WERI-Rb-1 (cell line): ENCODE measurements around the gene KMT5C.

Experiments
- DNase-seq: peaks from one replicate; pipeline ENCODE4 v3.0.0-alpha.2; 2020
- H3K27ac ChIP-seq: fragments of 250-450 bp; sonication (Bioruptor Pico); 2 replicates; pipeline ENCODE4 v1.5.1; 2020; ENCODE audit warnings: mild to moderate bottlenecking, moderate library complexity
- H3K27me3 ChIP-seq: fragments of 250-450 bp; sonication (Bioruptor Pico); 2 replicates; pipeline ENCODE4 v1.5.1; 2021; ENCODE audit warnings: mild to moderate bottlenecking, low read depth, moderate library complexity; ENCODE audit not compliant: insufficient read depth, severe bottlenecking
- H3K36me3 ChIP-seq: fragments of 250-450 bp; sonication (Bioruptor Pico); 2 replicates; pipeline ENCODE4 v1.5.1; 2020; ENCODE audit warnings: mild to moderate bottlenecking, moderate library complexity
- H3K4me3 ChIP-seq: 2 replicates; pipeline ENCODE4 v1.5.1; 2011; ENCODE audit warnings: low read depth, mild to moderate bottlenecking, control low read depth, low read length
- H3K9me3 ChIP-seq: fragments of 250-450 bp; sonication (Bioruptor Pico); 2 replicates; pipeline ENCODE4 v1.5.1; 2021; ENCODE audit warnings: mild to moderate bottlenecking, moderate library complexity; ENCODE audit not compliant: severe bottlenecking
- CTCF ChIP-seq: IDR thresholded peaks from 2 replicates; pipeline ENCODE4 v1.5.1; 2011; ENCODE audit warnings: low read depth, mild to moderate bottlenecking, control low read depth, inconsistent platforms, low read length

KMT5C gene

GRCh38 chr19:55305983-55306562, 33.6 kb upstream of the KMT5C start:
- peaks cover 61% of the 10 kb centered on the region for H3K36me3 ChIP-seq
- H3K27ac ChIP-seq = no peak overlapping the region
- H3K9me3 ChIP-seq = no peaks in the 10 kb centered on the region
- no peak for DNase-seq
- no peaks in the 10 kb centered on the region for H3K27me3 ChIP-seq
- no peak for TF ChIP-seq CTCF
- H3K4me3 ChIP-seq = no peak overlapping the region

DNA sequence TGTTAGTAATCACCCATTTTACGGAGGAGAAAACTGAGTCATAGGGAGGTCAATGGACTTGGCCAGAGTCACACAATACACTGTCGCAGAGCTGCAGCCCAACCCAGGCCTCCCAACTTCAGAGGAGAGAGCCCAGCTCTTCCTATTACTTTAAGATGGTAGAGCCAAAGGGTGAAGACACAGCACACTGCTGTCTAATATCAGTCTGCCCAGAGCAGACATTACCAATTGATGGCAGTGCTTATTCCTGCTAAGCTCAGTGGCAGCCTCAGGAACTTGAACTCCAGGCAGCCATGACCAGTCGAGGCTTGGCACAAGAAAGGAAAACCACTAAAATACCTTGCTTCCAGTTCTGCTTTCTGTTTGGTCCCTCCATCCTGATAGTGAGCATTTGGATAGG, 33.0 kb upstream of the KMT5C start:
- Histone ChIP-seq H3K27me3 (no peaks in the 10 kb centered on the region), H3K36me3 (peaks cover 56% of the 10 kb centered on the region), H3K27ac (no peak overlapping the region), H3K4me3 (no peak overlapping the region), H3K9me3 (no peaks in the 10 kb centered on the region)
- no peak for TF ChIP-seq CTCF
- DNase-seq = no peak

- no peak for DNase-seq
- H3K4me3 ChIP-seq = no peak overlapping the region
- TF ChIP-seq CTCF = no peak
- H3K36me3 ChIP-seq = peaks cover 48% of the 10 kb centered on the region
- H3K9me3 ChIP-seq = no peaks in the 10 kb centered on the region
- H3K27ac ChIP-seq = no peak overlapping the region
- no peaks in the 10 kb centered on the region for H3K27me3 ChIP-seq
Measured at GRCh38 chr19:55308281-55308680, 31.4 kb upstream of the KMT5C start.

GRCh38 chr19:55309448-55309847, 30.2 kb upstream of the KMT5C start:
- no peak for TF ChIP-seq CTCF
- H3K36me3 ChIP-seq = peaks cover 38% of the 10 kb centered on the region
- no peak for DNase-seq
- H3K4me3 ChIP-seq = no peak overlapping the region
- H3K9me3 ChIP-seq = no peaks in the 10 kb centered on the region
- H3K27ac ChIP-seq = no peak overlapping the region
- H3K27me3 ChIP-seq = no peaks in the 10 kb centered on the region

DNA sequence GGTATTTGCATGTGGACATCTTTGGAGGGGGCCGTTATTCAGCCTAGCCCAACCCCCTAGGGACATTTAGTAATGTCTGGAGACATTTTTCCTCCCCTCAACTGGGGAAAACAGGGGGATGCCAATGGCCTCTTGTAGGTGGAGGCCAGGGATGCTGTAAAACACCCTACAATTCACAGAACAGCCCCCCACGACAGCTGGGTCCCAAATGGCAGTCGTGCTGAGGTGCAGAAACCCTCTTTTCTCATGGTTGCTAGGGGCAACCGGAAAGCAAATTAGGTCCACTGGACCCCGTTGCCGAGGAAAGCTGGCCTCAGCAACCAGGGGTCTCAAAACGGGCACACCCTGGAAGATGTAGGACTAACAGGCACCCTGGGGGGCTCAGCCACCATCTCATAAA, 29.2 kb upstream of the KMT5C start:
- DNase-seq = no peak
- no peak for TF ChIP-seq CTCF
- H3K27ac ChIP-seq = no peak overlapping the region
- no peak overlapping the region for H3K4me3 ChIP-seq
- no peaks in the 10 kb centered on the region for H3K9me3 ChIP-seq
- H3K36me3 ChIP-seq = peaks cover 30% of the 10 kb centered on the region
- no peaks in the 10 kb centered on the region for H3K27me3 ChIP-seq

GRCh38 chr19:55311397-55311796, 28.3 kb upstream of the KMT5C start:
- no peak overlapping the region for H3K27ac ChIP-seq
- DNase-seq = no peak
- no peaks in the 10 kb centered on the region for H3K9me3 ChIP-seq
- no peak overlapping the region for H3K4me3 ChIP-seq
- H3K36me3 ChIP-seq = peaks cover 21% of the 10 kb centered on the region
- TF ChIP-seq CTCF = no peak
- H3K27me3 ChIP-seq = no peaks in the 10 kb centered on the region
